OCI-LY7 (cell line): Measurements from ENCODE around the gene CCDC178. TPM values are rescaled to one million over a fixed set of nuclear protein-coding genes. Genes with fewer than 3 reads are reported as not detected.

Experiments
- BruUV-seq: library from RNA; stranded (reverse); fragments of 400-500 nt; replicated peaks from 2 replicates; lab custom pipeline; 2021; lab: Mats Ljungman, UMichigan
- CTCF ChIA-PET: fragments of 300-600 bp; sonication (Branson Sonifier 250); formaldehyde crosslinking; loops from one replicate; lab custom pipeline; 2022; ENCODE audit warnings: antibody characterized with exemption; ENCODE audit not compliant: unreplicated experiment; lab: Charles Lee
- POLR2A ChIA-PET: fragments of 300-600 bp; sonication (Branson Sonifier 250); formaldehyde crosslinking; loops from one replicate; lab custom pipeline; 2022; ENCODE audit warnings: antibody characterized with exemption; lab: Charles Lee
- DNase-seq: peaks from one replicate; pipeline ENCODE4 v3.0.0-alpha.2; 2015; ENCODE audit warnings: low spot score
- H2AFZ ChIP-seq: fragments of 200-600 bp; sonication (generic), shearing (Covaris generic); 2 replicates; pipeline ENCODE4 v1.6.1; 2014; ENCODE audit warnings: mild to moderate bottlenecking, antibody characterized with exemption, low read length, moderate library complexity
- H3K27ac ChIP-seq: fragments of 200-600 bp; sonication (generic); 2 replicates; pipeline ENCODE4 v1.5.1; 2014; ENCODE audit warnings: mixed run types, low read depth, mild to moderate bottlenecking, moderate library complexity, low read length, inconsistent platforms; ENCODE audit not compliant: poor library complexity, severe bottlenecking
- H3K36me3 ChIP-seq: fragments of 200-600 bp; sonication (generic); 2 replicates; pipeline ENCODE4 v1.6.1; 2014; ENCODE audit warnings: mild to moderate bottlenecking, antibody characterized with exemption, low read length, moderate library complexity, mixed read lengths; ENCODE audit not compliant: insufficient read depth
- H3K4me1 ChIP-seq: fragments of 200-600 bp; sonication (generic); 2 replicates; pipeline ENCODE4 v1.5.1; 2014; ENCODE audit warnings: mild to moderate bottlenecking, low read length; ENCODE audit not compliant: insufficient read depth, poor library complexity, severe bottlenecking
- H3K4me2 ChIP-seq: fragments of 200-600 bp; sonication (generic); 2 replicates; pipeline ENCODE4 v1.6.1; 2014; ENCODE audit warnings: mild to moderate bottlenecking, low read length
- H3K4me3 ChIP-seq: fragments of 200-600 bp; sonication (generic); 2 replicates; pipeline ENCODE4 v1.5.1; 2014; ENCODE audit warnings: mild to moderate bottlenecking, low read depth, low read length; ENCODE audit not compliant: poor library complexity, severe bottlenecking
- H3K79me2 ChIP-seq: fragments of 200-600 bp; sonication (generic); 2 replicates; pipeline ENCODE4 v1.6.1; 2016; ENCODE audit warnings: low read depth, mild to moderate bottlenecking, low read length, moderate library complexity, mixed read lengths; ENCODE audit not compliant: insufficient read depth
- H3K9me2 ChIP-seq: fragments of 200-600 bp; sonication (generic); 2 replicates; pipeline ENCODE4 v1.6.1; 2016; ENCODE audit warnings: mild to moderate bottlenecking, low read length, mixed read lengths; ENCODE audit not compliant: insufficient read depth
- H3K9me3 ChIP-seq: fragments of 200-600 bp; sonication (generic); 2 replicates; pipeline ENCODE4 v1.6.1; 2014; ENCODE audit warnings: mild to moderate bottlenecking, mixed run types, low read length, mixed read lengths
- H4K20me1 ChIP-seq: fragments of 200-600 bp; sonication (generic); 2 replicates; pipeline ENCODE4 v1.6.1; 2014; ENCODE audit warnings: mild to moderate bottlenecking, antibody characterized with exemption, low read length, moderate library complexity, mixed read lengths; ENCODE audit not compliant: insufficient read depth
- EZH2phosphoT487 ChIP-seq: fragments of 200-600 bp; sonication (generic); IDR thresholded peaks from 2 replicates; pipeline ENCODE4 v1.6.1; 2018; ENCODE audit warnings: low read depth, borderline replicate concordance, mild to moderate bottlenecking, mixed run types, antibody characterized with exemption, low read length, moderate library complexity, mixed read lengths
- intact Hi-C: fragments of 100-400 bp; cut with micrococcal nuclease; formaldehyde crosslinking; loops from one replicate; pipeline ENCODE4 v1.10.0; 2022; ENCODE audit not compliant: unreplicated experiment
- total RNA-seq, 2 experiments: library from RNA; depleted of rRNA in 1 of 2; stranded (reverse); fragments of >200 nt in 1 of 2; shearing (Covaris generic) in 1 of 2; gene quantifications; 2 replicates each; pipeline ENCODE4 v1.2.3, GENCODE V29; 2014 to 2022
- TF ChIP-seq, protein P1 (sequence below): fragments of 200-600 bp; sonication (generic); conservative IDR thresholded peaks from 2 replicates; pipeline ENCODE4 v1.5.1; 2014; ENCODE audit warnings: mild to moderate bottlenecking, antibody characterized with exemption, low read length, moderate library complexity, mixed read lengths

Gene CCDC178
- total RNA-seq, 2 experiments from 2014 or later = not detected

DNA sequence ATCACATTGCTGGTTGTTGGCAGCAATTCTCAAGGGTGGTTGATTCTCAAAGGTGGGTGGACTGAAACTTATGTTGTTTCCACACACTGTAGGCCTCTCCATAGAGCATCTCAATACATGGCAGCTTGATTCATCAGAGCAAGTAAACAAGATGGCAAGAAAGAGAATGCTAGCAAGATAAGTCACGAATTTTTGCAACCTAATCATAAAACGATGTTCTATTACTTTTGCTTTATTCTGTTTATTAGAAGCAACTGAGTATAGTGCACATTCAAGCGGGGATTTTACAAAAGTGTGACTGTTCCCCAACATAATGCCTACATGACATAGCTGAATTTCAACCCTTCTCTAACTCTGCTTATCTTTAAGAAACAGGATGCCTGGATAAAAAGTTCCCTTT lies 136.2 kb downstream of the CCDC178 start:
- no peak for DNase-seq
- H4K20me1 ChIP-seq = no peaks in the 10 kb centered on the region
- no peak overlapping the region for H3K4me3 ChIP-seq
- POLR2A ChIA-PET = no interaction called here
- TF ChIP-seq, protein P1, sequence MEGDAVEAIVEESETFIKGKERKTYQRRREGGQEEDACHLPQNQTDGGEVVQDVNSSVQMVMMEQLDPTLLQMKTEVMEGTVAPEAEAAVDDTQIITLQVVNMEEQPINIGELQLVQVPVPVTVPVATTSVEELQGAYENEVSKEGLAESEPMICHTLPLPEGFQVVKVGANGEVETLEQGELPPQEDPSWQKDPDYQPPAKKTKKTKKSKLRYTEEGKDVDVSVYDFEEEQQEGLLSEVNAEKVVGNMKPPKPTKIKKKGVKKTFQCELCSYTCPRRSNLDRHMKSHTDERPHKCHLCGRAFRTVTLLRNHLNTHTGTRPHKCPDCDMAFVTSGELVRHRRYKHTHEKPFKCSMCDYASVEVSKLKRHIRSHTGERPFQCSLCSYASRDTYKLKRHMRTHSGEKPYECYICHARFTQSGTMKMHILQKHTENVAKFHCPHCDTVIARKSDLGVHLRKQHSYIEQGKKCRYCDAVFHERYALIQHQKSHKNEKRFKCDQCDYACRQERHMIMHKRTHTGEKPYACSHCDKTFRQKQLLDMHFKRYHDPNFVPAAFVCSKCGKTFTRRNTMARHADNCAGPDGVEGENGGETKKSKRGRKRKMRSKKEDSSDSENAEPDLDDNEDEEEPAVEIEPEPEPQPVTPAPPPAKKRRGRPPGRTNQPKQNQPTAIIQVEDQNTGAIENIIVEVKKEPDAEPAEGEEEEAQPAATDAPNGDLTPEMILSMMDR = no peak
- no peak for TF ChIP-seq EZH2phosphoT487
- no peaks in the 10 kb centered on the region for H3K36me3 ChIP-seq
- no peak overlapping the region for H2AFZ ChIP-seq
- H3K9me3 ChIP-seq = no peaks in the 10 kb centered on the region
- CTCF ChIA-PET = no interaction called here
- intact Hi-C loops = no loop called here
- no peaks in the 10 kb centered on the region for H3K9me2 ChIP-seq
- no peak overlapping the region for H3K27ac ChIP-seq
- no TSS peak for BruUV-seq
- no peaks in the 10 kb centered on the region for H3K4me1 ChIP-seq
- no peaks in the 10 kb centered on the region for H3K79me2 ChIP-seq
- no peak overlapping the region for H3K4me2 ChIP-seq

DNA sequence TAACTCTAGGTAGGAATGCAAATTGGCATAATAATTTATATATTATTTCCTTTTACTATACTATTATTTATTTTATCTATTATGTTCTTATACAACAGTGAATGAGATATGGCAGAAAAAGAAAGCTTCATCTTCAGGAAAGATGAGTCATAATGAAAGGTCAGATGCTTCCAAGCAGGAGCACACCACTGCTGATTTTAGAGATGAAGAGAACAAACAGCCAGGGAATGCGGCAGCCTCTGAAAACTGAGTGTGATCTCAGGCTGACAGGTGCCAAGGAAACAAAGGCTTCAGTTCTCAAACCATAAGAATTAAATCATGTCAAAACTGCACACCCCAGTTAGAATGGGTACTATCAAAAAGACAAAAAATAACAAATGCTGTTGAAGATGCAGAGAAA lies 149.0 kb downstream of the CCDC178 start:
- no peak overlapping the region for H3K4me2 ChIP-seq
- no peaks in the 10 kb centered on the region for H3K79me2 ChIP-seq
- H3K9me2 ChIP-seq = no peaks in the 10 kb centered on the region
- H3K4me1 ChIP-seq = no peaks in the 10 kb centered on the region
- H2AFZ ChIP-seq = no peak overlapping the region
- H4K20me1 ChIP-seq = no peaks in the 10 kb centered on the region
- H3K9me3 ChIP-seq = no peaks in the 10 kb centered on the region
- BruUV-seq = no TSS peak
- no peak for DNase-seq
- ChIA-PET CTCF (no interaction called here), POLR2A (no interaction called here)
- intact Hi-C loops = no loop called here
- no peak overlapping the region for H3K27ac ChIP-seq
- no peak overlapping the region for H3K4me3 ChIP-seq
- TF ChIP-seq EZH2phosphoT487 = no peak
- TF ChIP-seq, protein P1 = no peak
- H3K36me3 ChIP-seq = no peaks in the 10 kb centered on the region

DNA sequence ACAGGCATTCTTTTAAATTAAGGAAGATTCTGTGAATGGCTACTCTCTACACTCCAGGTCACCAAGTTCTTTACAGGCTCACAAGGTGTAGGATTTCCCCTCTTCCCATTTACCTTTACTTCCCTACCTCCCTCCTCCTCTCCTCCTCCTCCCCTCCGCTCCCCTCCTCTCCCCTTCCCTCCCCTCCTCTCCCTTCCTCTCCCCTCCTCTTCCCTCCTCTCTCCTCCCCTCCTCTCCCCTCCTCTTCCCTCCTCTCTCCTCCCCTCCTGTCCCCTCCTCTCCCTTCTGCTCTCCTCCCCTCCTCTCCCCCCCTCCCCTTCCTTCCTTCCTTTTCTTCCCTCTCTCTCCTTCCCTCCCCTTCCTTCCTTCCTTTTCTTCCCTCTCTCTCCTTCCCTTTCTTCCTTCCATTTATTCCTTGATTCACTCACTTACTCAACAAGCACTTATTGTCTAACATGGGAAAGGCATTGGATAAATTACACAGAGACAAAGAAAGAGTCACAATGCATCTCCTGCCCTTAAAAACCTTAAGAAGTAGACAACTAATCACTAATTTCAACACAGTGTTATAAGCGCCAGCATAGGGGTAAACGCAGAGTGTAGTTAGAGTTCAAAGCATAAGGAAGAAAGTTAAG lies 152.3 kb downstream of the CCDC178 start:
- POLR2A ChIA-PET = no interaction called here
- BruUV-seq = no TSS peak

More for the DNA sequence above, 152.3 kb downstream of the CCDC178 start:
- Histone ChIP-seq H3K36me3 (no peaks in the 10 kb centered on the region), H3K9me2 (no peaks in the 10 kb centered on the region), H2AFZ (no peak overlapping the region), H4K20me1 (no peaks in the 10 kb centered on the region), H3K4me3 (no peak overlapping the region), H3K4me1 (no peaks in the 10 kb centered on the region), H3K79me2 (no peaks in the 10 kb centered on the region), H3K27ac (no peak overlapping the region), H3K9me3 (no peaks in the 10 kb centered on the region), H3K4me2 (no peak overlapping the region)
- intact Hi-C loops = no loop called here
- CTCF ChIA-PET = no interaction called here
- DNase-seq = no peak
- TF ChIP-seq EZH2phosphoT487 = no peak
- TF ChIP-seq, protein P1 = no peak
